HL-60 (cell line): Measurements from ENCODE around the gene DAB2IP.

Experiments
- POLR2AphosphoS5 ChIP-seq: IDR thresholded peaks from 2 replicates; pipeline ENCODE4 v1.6.1; 2012; ENCODE audit warnings: low read depth
- REST ChIP-seq: IDR thresholded peaks from 2 replicates; pipeline ENCODE4 v1.6.1; 2012; ENCODE audit warnings: low read depth; ENCODE audit not compliant: insufficient replicate concordance
- TF ChIP-seq, protein P1 (sequence below): IDR thresholded peaks from one replicate; pipeline ENCODE4 v1.5.1; 2011; ENCODE audit warnings: low read length, control low read depth, inconsistent platforms; ENCODE audit not compliant: insufficient read depth

GRCh38 chr9:121783111-121783510 lies 131.7 kb downstream of the DAB2IP start:
- TF ChIP-seq, protein P1, sequence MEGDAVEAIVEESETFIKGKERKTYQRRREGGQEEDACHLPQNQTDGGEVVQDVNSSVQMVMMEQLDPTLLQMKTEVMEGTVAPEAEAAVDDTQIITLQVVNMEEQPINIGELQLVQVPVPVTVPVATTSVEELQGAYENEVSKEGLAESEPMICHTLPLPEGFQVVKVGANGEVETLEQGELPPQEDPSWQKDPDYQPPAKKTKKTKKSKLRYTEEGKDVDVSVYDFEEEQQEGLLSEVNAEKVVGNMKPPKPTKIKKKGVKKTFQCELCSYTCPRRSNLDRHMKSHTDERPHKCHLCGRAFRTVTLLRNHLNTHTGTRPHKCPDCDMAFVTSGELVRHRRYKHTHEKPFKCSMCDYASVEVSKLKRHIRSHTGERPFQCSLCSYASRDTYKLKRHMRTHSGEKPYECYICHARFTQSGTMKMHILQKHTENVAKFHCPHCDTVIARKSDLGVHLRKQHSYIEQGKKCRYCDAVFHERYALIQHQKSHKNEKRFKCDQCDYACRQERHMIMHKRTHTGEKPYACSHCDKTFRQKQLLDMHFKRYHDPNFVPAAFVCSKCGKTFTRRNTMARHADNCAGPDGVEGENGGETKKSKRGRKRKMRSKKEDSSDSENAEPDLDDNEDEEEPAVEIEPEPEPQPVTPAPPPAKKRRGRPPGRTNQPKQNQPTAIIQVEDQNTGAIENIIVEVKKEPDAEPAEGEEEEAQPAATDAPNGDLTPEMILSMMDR, result no peak
- no peak for TF ChIP-seq POLR2AphosphoS5
- TF ChIP-seq REST, result no peak
